NCI-H1092 (cell line): ENCODE measurements around the gene WDR43.
A peak's percentile ranks its signal among the peaks of the same experiment; 100 is the strongest.

Source experiments
- DNase-seq: peaks from one replicate; lab custom pipeline; 2025; lab: John Stamatoyannopoulos, UW

The WDR43 gene, protein sequence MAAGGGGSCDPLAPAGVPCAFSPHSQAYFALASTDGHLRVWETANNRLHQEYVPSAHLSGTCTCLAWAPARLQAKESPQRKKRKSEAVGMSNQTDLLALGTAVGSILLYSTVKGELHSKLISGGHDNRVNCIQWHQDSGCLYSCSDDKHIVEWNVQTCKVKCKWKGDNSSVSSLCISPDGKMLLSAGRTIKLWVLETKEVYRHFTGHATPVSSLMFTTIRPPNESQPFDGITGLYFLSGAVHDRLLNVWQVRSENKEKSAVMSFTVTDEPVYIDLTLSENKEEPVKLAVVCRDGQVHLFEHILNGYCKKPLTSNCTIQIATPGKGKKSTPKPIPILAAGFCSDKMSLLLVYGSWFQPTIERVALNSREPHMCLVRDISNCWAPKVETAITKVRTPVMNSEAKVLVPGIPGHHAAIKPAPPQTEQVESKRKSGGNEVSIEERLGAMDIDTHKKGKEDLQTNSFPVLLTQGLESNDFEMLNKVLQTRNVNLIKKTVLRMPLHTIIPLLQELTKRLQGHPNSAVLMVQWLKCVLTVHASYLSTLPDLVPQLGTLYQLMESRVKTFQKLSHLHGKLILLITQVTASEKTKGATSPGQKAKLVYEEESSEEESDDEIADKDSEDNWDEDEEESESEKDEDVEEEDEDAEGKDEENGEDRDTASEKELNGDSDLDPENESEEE

DNA sequence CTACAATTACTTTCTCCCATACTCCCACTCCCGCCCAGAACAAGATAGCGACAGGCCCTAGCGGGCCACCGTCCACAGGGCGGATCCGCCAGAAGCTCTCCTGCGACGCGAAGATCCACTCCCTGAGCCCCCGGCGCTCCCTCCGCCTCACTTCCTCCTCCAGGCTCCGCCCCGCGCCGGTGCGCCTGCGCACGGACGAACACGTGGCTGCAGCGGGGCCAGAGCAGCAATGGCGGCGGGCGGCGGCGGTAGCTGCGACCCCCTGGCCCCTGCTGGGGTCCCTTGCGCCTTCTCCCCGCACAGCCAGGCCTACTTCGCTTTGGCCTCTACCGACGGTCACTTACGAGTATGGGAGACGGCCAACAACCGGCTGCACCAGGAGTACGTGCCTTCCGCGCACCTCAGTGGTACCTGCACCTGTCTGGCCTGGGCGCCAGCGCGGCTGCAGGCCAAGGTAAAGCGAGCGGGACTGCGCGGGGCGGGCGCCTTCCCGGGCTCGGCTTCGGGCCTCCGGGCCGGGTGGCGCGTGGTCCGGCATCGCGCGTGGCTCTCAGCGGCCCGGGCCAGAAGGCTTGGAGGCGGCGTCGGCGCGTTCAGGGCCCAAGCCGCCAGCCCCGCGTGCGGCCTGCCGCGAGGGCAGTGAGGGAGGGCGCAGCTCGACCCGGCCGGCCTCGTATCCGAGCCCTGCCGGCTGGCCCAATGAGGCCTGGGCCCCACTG is at the start of gene WDR43:
WDR43 (plus strand) TSS at position 198 of the 719 bp plus-strand sequence; CDS start at position 230, 32 bp downstream.
- DNase-seq = peak; percentile 94

GRCh38 chr2:28855193-28855592 is 39.3 kb upstream of the WDR43 start:
- DNase-seq = no peak

DNA sequence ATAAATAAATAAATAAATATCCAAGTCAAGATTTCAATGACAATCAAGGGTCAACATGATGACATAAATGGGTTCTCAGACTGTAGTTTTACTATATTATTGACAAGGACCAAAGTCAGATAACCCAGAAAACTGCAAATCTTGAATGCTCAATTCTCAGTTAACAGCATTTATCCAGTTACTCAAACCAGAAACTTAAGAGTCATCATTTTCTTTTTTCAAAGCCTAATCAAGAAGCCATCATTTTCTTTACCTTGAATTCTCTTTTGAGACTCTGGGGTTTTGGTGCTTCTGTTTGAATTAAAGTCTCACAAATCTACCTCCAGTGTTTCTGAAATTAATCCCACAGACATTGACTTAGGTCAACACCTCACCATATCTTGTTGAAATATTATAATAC is 38.5 kb upstream of the WDR43 start:
- no peak for DNase-seq

- DNase-seq = no peak
Observed at GRCh38 chr2:28868611-28869010, 25.9 kb upstream of the WDR43 start.

GRCh38 chr2:28869494-28870145 is 24.8 kb upstream of the WDR43 start:
- DNase-seq = no peak

GRCh38 chr2:28870146-28870891 is 24.1 kb upstream of the WDR43 start, which contains the start of gene TRMT61B:
Gene TRMT61B, minus strand, starts transcription at chr2:28870309. Its CDS starts 32 bp downstream, at chr2:28870277.
- peak; percentile 86 for DNase-seq

DNA sequence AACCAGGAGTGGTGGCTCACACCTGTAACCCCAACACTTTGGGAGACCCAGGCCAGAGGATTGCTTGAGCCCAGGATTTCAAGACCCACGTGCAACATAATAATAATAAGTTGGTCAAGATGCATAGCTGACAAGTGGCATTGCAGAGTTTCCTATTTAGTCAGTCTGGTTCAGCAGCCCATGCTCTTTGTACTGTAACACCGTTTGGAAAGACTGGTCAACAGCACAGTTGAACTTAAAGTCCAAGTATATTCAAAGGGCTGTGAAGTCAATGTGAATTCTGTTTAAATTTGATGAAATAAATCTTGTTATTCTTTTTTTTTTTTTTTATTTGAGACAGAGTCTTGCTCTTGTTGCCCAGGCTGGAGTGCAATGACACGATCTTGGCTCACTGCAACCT is 22.8 kb upstream of the WDR43 start:
- DNase-seq = no peak

GRCh38 chr2:28880193-28880592 is 14.3 kb upstream of the WDR43 start:
- no peak for DNase-seq

- DNase-seq = no peak
Observed at GRCh38 chr2:28893488-28893887, 979 bp upstream of the WDR43 start.

- no peak for DNase-seq
Observed at GRCh38 chr2:28895189-28895893, 874 bp downstream of the WDR43 start.

DNA sequence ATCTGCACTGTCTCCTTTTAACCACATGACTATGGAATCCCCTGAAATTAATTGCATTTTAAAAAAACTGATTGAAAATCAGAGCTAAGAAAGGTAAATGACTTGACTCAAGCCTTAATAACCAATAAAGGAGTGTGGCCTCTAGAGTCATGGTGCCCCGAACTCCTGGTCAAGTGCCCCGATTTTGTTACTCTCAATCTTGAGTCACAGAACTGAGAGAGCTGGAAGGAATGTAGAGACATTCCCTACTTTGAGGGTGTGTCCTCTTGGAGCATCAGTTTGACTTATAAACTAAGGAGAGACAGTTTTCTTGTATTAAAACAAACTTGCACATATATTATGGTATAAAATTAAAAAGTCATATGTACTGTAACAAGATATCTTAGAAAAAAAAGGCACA is 2.4 kb downstream of the WDR43 start:
- DNase-seq = no peak

DNA sequence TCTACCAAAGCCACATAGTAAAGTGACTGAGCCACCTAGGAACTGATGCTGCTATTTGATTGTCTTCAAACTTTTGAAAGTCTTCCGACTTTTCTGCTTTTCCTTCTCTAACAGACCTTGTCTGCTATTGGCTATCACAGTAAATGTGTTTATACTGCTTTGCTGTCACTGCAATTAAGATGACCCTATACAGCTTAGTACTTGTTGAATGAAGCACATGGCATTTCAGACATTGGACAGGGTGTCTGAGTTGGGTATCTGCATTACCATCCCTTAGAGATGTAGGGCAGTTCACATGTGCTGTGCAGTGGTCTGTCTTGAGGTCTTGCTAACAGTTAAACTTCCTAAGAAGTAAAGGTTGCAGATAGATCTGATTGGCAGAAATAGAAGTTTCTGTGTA is 3.6 kb downstream of the WDR43 start:
- DNase-seq = no peak

DNA sequence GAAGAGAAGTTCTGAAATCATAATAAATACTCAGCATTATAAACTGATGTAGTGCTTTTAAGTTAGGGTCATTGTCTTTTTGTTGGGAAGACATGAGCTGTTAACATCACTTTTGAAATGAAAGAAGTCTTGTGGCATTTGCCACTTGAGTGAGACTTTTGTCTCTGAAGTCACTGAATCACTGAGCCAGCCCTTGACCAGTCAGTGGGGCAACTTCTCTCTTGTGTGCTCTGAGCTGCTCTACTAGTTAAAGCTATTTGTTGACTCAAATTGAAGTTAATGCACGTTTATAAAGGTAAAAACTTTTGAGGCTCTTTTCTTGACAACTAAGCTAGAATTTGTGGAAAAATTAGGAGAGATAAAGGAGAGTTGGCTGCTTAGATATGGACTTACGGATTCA is 6.7 kb downstream of the WDR43 start:
- DNase-seq = no peak

GRCh38 chr2:28901841-28902240 is 7.4 kb downstream of the WDR43 start:
- no peak for DNase-seq

GRCh38 chr2:28902584-28902983 is 8.1 kb downstream of the WDR43 start:
- no peak for DNase-seq

GRCh38 chr2:28904295-28904694 is 9.8 kb downstream of the WDR43 start:
- no peak for DNase-seq

GRCh38 chr2:28904802-28905457 is 10.5 kb downstream of the WDR43 start:
- no peak for DNase-seq

GRCh38 chr2:28905533-28905932 is 11.1 kb downstream of the WDR43 start:
- no peak for DNase-seq

- no peak for DNase-seq
Observed at GRCh38 chr2:28906376-28906775, 11.9 kb downstream of the WDR43 start.

- no peak for DNase-seq
Observed at GRCh38 chr2:28906821-28907220, 12.4 kb downstream of the WDR43 start.
